Thyroid gland (tissue), 4 donors: Measurements from ENCODE around the gene C2orf66. TPM values are rescaled to one million over a fixed set of nuclear protein-coding genes. Genes with fewer than 3 reads are reported as not detected.

Experiments used
- DNase-seq, 2 donors: peaks; one replicate each; pipeline ENCODE4 v3.0.0-alpha.2; 2019
- H3K27ac ChIP-seq, 3 donors: fragments of 200-600 bp; sonication (generic); 1 replicate in 2 of 3; 2 replicates in 1 of 3; pipeline ENCODE4 v1.5.1; 2016 to 2019; ENCODE audit warnings: mild to moderate bottlenecking in 1 of 3, moderate library complexity in 1 of 3
- H3K27me3 ChIP-seq: fragments of 200-600 bp; sonication (generic); one replicate; pipeline ENCODE4 v1.5.1; 2019
- H3K36me3 ChIP-seq, 2 donors: fragments of 200-600 bp; sonication (generic); one replicate each; pipeline ENCODE4 v1.5.1; 2016 to 2019
- H3K4me1 ChIP-seq, 2 donors: fragments of 200-600 bp; sonication (generic); one replicate each; pipeline ENCODE4 v1.5.1; 2017 to 2019
- H3K4me3 ChIP-seq, 3 donors: fragments of 200-600 bp; sonication (generic); replicated peaks in 1 of 3; 1 replicate in 2 of 3; 2 replicates in 1 of 3; pipeline ENCODE4 v1.5.1; 2016; ENCODE audit warnings: mild to moderate bottlenecking in 1 of 3
- H3K9me3 ChIP-seq: fragments of 200-600 bp; sonication (generic); one replicate; pipeline ENCODE4 v1.5.1; 2017
- POLR2A ChIP-seq, 2 donors: fragments of 450-650 bp; IDR thresholded peaks; one replicate each; pipeline ENCODE4 v1.6.1; 2017; ENCODE audit warnings: antibody characterized with exemption in 2 of 2, mild to moderate bottlenecking in 2 of 2, moderate library complexity in 1 of 2
- WGBS, 2 donors: methylation state at CpG; one replicate each; pipeline ENCODE4 v1.1.5; 2017; 5-methylcytosine and 5-hydroxymethylcytosine counted together
- intact Hi-C: fragments of 100-400 bp; cut with DNase I; formaldehyde crosslinking; loops from one replicate; pipeline ENCODE4 v1.15.1; 2023
- total RNA-seq, 4 donors: library from RNA; depleted of rRNA; stranded (reverse); fragments of >200 nt; gene quantifications; one replicate each; pipeline ENCODE4 v1.2.3, GENCODE V29; 2016
- TF ChIP-seq, protein P1 (sequence below), 6 experiments: fragments of 200-600 bp in 3 of 6; fragments of 450-650 bp in 3 of 6; sonication (generic) in 3 of 6; IDR thresholded peaks; one replicate each; pipeline ENCODE4 v1.5.1; 2016 to 2019; ENCODE audit warnings: antibody characterized with exemption in 6 of 6, mild to moderate bottlenecking in 2 of 6, inconsistent platforms in 1 of 6, moderate library complexity in 1 of 6

C2orf66 gene
- total RNA-seq, 4 donors from 2014 or later: not detected

- intact Hi-C loops: no loop called here
- TF ChIP-seq, protein P1, sequence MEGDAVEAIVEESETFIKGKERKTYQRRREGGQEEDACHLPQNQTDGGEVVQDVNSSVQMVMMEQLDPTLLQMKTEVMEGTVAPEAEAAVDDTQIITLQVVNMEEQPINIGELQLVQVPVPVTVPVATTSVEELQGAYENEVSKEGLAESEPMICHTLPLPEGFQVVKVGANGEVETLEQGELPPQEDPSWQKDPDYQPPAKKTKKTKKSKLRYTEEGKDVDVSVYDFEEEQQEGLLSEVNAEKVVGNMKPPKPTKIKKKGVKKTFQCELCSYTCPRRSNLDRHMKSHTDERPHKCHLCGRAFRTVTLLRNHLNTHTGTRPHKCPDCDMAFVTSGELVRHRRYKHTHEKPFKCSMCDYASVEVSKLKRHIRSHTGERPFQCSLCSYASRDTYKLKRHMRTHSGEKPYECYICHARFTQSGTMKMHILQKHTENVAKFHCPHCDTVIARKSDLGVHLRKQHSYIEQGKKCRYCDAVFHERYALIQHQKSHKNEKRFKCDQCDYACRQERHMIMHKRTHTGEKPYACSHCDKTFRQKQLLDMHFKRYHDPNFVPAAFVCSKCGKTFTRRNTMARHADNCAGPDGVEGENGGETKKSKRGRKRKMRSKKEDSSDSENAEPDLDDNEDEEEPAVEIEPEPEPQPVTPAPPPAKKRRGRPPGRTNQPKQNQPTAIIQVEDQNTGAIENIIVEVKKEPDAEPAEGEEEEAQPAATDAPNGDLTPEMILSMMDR (IDR thresholded peaks at IDR 0.05): no peak
- no peak for TF ChIP-seq POLR2A (IDR thresholded peaks at IDR 0.05)
Measured at GRCh38 chr2:196827356-196827755, 18.2 kb upstream of the C2orf66 start.

DNA sequence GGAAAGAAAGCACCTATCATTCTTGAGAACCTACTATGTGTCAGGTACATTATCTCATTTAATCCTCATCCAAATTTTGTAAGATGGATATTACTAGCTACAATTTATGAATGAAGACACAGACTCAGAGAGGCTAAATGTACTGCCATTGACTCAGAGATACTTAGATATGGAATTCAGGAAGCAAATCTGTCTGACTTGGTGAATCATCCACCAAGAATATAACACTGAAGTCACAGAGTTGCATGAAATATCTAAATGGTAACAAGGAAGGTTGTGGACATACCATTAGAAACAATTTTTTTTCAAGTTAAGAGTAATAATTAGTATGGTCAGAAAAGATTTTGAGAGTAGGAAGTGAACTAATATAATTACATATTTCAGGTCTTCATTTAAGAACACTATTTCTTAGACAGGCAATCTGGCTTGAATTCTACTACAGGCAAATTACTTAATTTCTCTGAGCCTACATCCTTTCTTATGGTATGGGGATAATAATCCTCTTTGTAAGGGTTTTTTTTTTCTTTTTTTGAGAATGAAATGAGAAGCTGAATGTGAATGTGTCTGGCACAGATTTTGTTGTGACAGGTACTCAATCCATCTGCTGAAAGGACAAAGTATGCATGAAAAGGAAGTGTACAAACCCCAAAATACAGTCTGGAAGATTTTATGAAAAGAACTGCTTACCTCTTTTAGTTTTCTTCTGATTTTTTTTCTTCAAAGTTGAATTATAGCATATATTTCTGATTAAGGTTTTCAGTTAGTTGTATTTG is 14.8 kb upstream of the C2orf66 start:
- H3K27me3 ChIP-seq: no peaks in the 10 kb centered on the region
- DNase-seq: no peak
- no peaks in the 10 kb centered on the region for H3K4me1 ChIP-seq
- no peak for TF ChIP-seq POLR2A (IDR thresholded peaks at IDR 0.05)
- TF ChIP-seq, protein P1 (IDR thresholded peaks at IDR 0.05): no peak
- intact Hi-C loops: no loop called here
- H3K9me3 ChIP-seq: no peaks in the 10 kb centered on the region
- no peak overlapping the region for H3K4me3 ChIP-seq
- H3K27ac ChIP-seq: no peak overlapping the region
- H3K36me3 ChIP-seq: no peaks in the 10 kb centered on the region

More at GRCh38 chr2:196827356-196827755, 18.2 kb upstream of the C2orf66 start:
- H3K27ac ChIP-seq: no peak overlapping the region
- DNase-seq: no peak
- H3K9me3 ChIP-seq: no peaks in the 10 kb centered on the region
- H3K27me3 ChIP-seq: no peaks in the 10 kb centered on the region
- WGBS, 2 donors: 75 to 78% methylated on average over 2 of the region's 2 CpGs
- no peaks in the 10 kb centered on the region for H3K36me3 ChIP-seq
- no peak overlapping the region for H3K4me3 ChIP-seq
- no peaks in the 10 kb centered on the region for H3K4me1 ChIP-seq

DNA sequence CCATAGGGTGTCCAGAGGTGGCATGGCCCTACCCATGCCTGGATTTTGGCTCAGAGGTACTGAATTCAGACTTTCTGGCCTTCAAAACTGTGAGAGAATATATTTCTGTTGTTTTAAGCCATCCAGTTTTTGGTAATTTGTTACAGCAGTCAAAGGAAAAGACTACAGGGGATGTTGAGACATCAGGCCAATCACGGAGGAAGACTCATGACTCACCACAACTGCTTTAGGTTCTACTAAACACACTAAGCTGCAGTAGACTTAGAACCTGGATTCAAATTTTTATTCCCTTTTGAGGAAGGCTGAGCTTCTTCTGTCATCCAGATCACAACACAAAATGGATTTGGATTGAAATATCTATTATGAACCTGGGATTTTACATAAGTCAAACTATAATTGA is 12.0 kb upstream of the C2orf66 start:
- Histone ChIP-seq H3K27me3 (no peaks in the 10 kb centered on the region), H3K36me3 (no peaks in the 10 kb centered on the region), H3K4me1 (no peaks in the 10 kb centered on the region), H3K9me3 (no peaks in the 10 kb centered on the region), H3K4me3 (no peak overlapping the region), H3K27ac (no peak overlapping the region)
- intact Hi-C loops: no loop called here
- WGBS, 2 donors: 94 to 95% methylated on average over 1 of the region's 1 CpG
- no peak for TF ChIP-seq POLR2A (IDR thresholded peaks at IDR 0.05)
- TF ChIP-seq, protein P1 (IDR thresholded peaks at IDR 0.05): no peak
- no peak for DNase-seq

- Histone ChIP-seq H3K27me3 (no peaks in the 10 kb centered on the region), H3K9me3 (no peaks in the 10 kb centered on the region), H3K4me3 (no peak overlapping the region), H3K27ac (no peak overlapping the region), H3K36me3 (no peaks in the 10 kb centered on the region), H3K4me1 (no peaks in the 10 kb centered on the region)
- intact Hi-C loops: no loop called here
- TF ChIP-seq POLR2A (IDR thresholded peaks at IDR 0.05): no peak
- TF ChIP-seq, protein P1 (IDR thresholded peaks at IDR 0.05): no peak
- DNase-seq: no peak
- 41 to 42% methylated on average over 2 of the region's 2 CpGs for WGBS, 2 donors
Measured at GRCh38 chr2:196808083-196808665, 981 bp downstream of the C2orf66 start.

- DNase-seq: no peak
- intact Hi-C loops: no loop called here
- Histone ChIP-seq H3K4me3 (no peak overlapping the region), H3K36me3 (no peaks in the 10 kb centered on the region), H3K27ac (no peak overlapping the region), H3K27me3 (no peaks in the 10 kb centered on the region), H3K4me1 (peaks cover 0 to 4% of the 10 kb centered on the region in 2 donors), H3K9me3 (no peaks in the 10 kb centered on the region)
- TF ChIP-seq POLR2A (IDR thresholded peaks at IDR 0.05): no peak
- TF ChIP-seq, protein P1 (IDR thresholded peaks at IDR 0.05): no peak
- WGBS, 2 donors: 51 to 56% methylated on average over 1 of the region's 1 CpG
Measured at GRCh38 chr2:196804381-196804780, 4.8 kb downstream of the C2orf66 start.
